ENCODE results near the gene PAX5. TPM values are rescaled to one million over a fixed set of nuclear protein-coding genes. Genes with fewer than 3 reads are reported as not detected.

PAX5 gene
- total and polyA plus RNA-seq, 2 of the 13 experiments (the other 11 are each of a cell fraction or from before 2014, with no cell fraction given) = not detected

- no peak for TF ChIP-seq MXD3 (CRISPR knock-in tag; IDR thresholded peaks at IDR 0.05)
- no peak for TF ChIP-seq TFE3 (CRISPR knock-in tag; IDR thresholded peaks at IDR 0.05)
- no peak for TF ChIP-seq MAFK (conservative IDR thresholded peaks at IDR 0.05 in 1 of 2, IDR thresholded peaks at IDR 0.05 in 1 of 2; ENCODE audit: low read length in 2 of 2)
- no peak for TF ChIP-seq ATF6 (CRISPR knock-in tag; conservative IDR thresholded peaks at IDR 0.05)
- TF ChIP-seq RFX1 (IDR thresholded peaks at IDR 0.05) = no peak
- TF ChIP-seq NR0B2 (CRISPR knock-in tag; IDR thresholded peaks at IDR 0.05) = no peak
- peak; percentile 90 for TF ChIP-seq RXRA (CRISPR knock-in tag; IDR thresholded peaks at IDR 0.05)
- TF ChIP-seq RNF2 (conservative IDR thresholded peaks at IDR 0.05; ENCODE audit: low read depth) = no peak
- no peak for TF ChIP-seq ZNF746 (CRISPR knock-in tag; IDR thresholded peaks at IDR 0.05)
- TF ChIP-seq NCOA1 (CRISPR knock-in tag; IDR thresholded peaks at IDR 0.05) = no peak
- TF ChIP-seq ZNF703 (CRISPR knock-in tag; IDR thresholded peaks at IDR 0.05; ENCODE audit: borderline replicate concordance) = no peak
- TF ChIP-seq MYC (CRISPR knock-in tag; IDR thresholded peaks at IDR 0.05; ENCODE audit: borderline replicate concordance) = no peak
- no peak for TF ChIP-seq ZNF264 (CRISPR knock-in tag; IDR thresholded peaks at IDR 0.05)
- TF ChIP-seq GPN1 (CRISPR knock-in tag; IDR thresholded peaks at IDR 0.05; ENCODE audit: borderline replicate concordance) = no peak
- TF ChIP-seq IKZF4 (CRISPR knock-in tag; IDR thresholded peaks at IDR 0.05; ENCODE audit: borderline replicate concordance, low read depth, not compliant biosample characterization) = no peak
- no peak for TF ChIP-seq HBP1 (CRISPR knock-in tag; IDR thresholded peaks at IDR 0.05; ENCODE audit: low read depth)
- no peak for TF ChIP-seq ZNF432 (CRISPR knock-in tag; IDR thresholded peaks at IDR 0.05; ENCODE audit: borderline replicate concordance)
- no peak for TF ChIP-seq ZBTB43 (CRISPR knock-in tag; conservative IDR thresholded peaks at IDR 0.05)
- TF ChIP-seq KMT2A (CRISPR knock-in tag; IDR thresholded peaks at IDR 0.05) = no peak
- no peak for TF ChIP-seq ZNF839 (CRISPR knock-in tag; IDR thresholded peaks at IDR 0.05; ENCODE audit: borderline replicate concordance)
- no peak for TF ChIP-seq TAF1 (CRISPR knock-in tag; IDR thresholded peaks at IDR 0.05)
- TF ChIP-seq ZNF773 (CRISPR knock-in tag; IDR thresholded peaks at IDR 0.05; ENCODE audit: borderline replicate concordance) = no peak
These were observed 64.8 kb downstream of the PAX5 start (continued) for GRCh38 chr9:36969216-36969771.

All from HepG2 (cell line).